ENCODE results near the gene GRID1. TPM values are rescaled to one million over a fixed set of nuclear protein-coding genes. Genes with fewer than 3 reads are reported as not detected.

GRID1 gene
- total RNA-seq, 1 experiment from 2014 or later: not detected

- H3F3A ChIP-seq (ENCODE audit: low read length, unreplicated experiment): no peaks in the 10 kb centered on the region
- ATAC-seq (no peak), DNase-seq (no peak)
- H3K27me3 ChIP-seq (ENCODE audit: low read length): no peaks in the 10 kb centered on the region
- H3K36me3 ChIP-seq (ENCODE audit: low read depth, low read length): no peaks in the 10 kb centered on the region
- POLR2A ChIA-PET (ENCODE audit: unreplicated experiment): no interaction called here
- intact Hi-C loops (cut with micrococcal nuclease): no loop called here
- no peaks in the 10 kb centered on the region for H4K20me1 ChIP-seq (ENCODE audit: low read length)
- no peaks in the 10 kb centered on the region for H3K4me1 ChIP-seq (ENCODE audit: insufficient read depth, low read length)
- no peak overlapping the region for H2AFZ ChIP-seq (ENCODE audit: low read length)
- CTCF ChIA-PET: no interaction called here
- H3K9me2 ChIP-seq (replicated peaks; ENCODE audit: low read length): no peaks in the 10 kb centered on the region
- no peak overlapping the region for H3K27ac ChIP-seq (ENCODE audit: low read length)
- no peaks in the 10 kb centered on the region for H3K9me3 ChIP-seq (ENCODE audit: low read length)
- no peaks in the 10 kb centered on the region for H3K79me2 ChIP-seq (ENCODE audit: low read length)
- TF ChIP-seq CTCF (conservative IDR thresholded peaks at IDR 0.05; ENCODE audit: low read depth, low read length): no peak
- no peak for TF ChIP-seq EZH2phosphoT487 (IDR thresholded peaks at IDR 0.05; ENCODE audit: borderline replicate concordance, low read length)
- no peak for TF ChIP-seq EZH2 (IDR thresholded peaks at IDR 0.05; ENCODE audit: low read length, unreplicated experiment)
- no peak overlapping the region for H3K9ac ChIP-seq (ENCODE audit: low read length)
- no peak overlapping the region for H3K4me2 ChIP-seq (ENCODE audit: low read length)
- BruUV-seq (replicated peaks): no TSS peak
- no peak overlapping the region for H3K4me3 ChIP-seq (ENCODE audit: low read length)
Observed at GRCh38 chr10:86247073-86247472, 119.5 kb downstream of the GRID1 start.

- POLR2A ChIA-PET (ENCODE audit: unreplicated experiment): no interaction called here
- no peak for TF ChIP-seq EZH2phosphoT487 (IDR thresholded peaks at IDR 0.05; ENCODE audit: borderline replicate concordance, low read length)
- TF ChIP-seq CTCF (conservative IDR thresholded peaks at IDR 0.05; ENCODE audit: low read depth, low read length): no peak
- no peak for TF ChIP-seq EZH2 (IDR thresholded peaks at IDR 0.05; ENCODE audit: low read length, unreplicated experiment)
- H2AFZ ChIP-seq (ENCODE audit: low read length): no peak overlapping the region
- H3K9me3 ChIP-seq (ENCODE audit: low read length): no peaks in the 10 kb centered on the region
- no peak overlapping the region for H3K4me3 ChIP-seq (ENCODE audit: low read length)
- H3K27me3 ChIP-seq (ENCODE audit: low read length): no peaks in the 10 kb centered on the region
- H3K36me3 ChIP-seq (ENCODE audit: low read depth, low read length): no peaks in the 10 kb centered on the region
- ATAC-seq (no peak), DNase-seq (no peak)
- no peaks in the 10 kb centered on the region for H3K9me2 ChIP-seq (replicated peaks; ENCODE audit: low read length)
- no peak overlapping the region for H3K27ac ChIP-seq (ENCODE audit: low read length)
- H3K79me2 ChIP-seq (ENCODE audit: low read length): no peaks in the 10 kb centered on the region
- H3F3A ChIP-seq (ENCODE audit: low read length, unreplicated experiment): no peaks in the 10 kb centered on the region
- H3K9ac ChIP-seq (ENCODE audit: low read length): no peak overlapping the region
- BruUV-seq (replicated peaks): no TSS peak
- intact Hi-C loops (cut with micrococcal nuclease): no loop called here
- H4K20me1 ChIP-seq (ENCODE audit: low read length): no peaks in the 10 kb centered on the region
- H3K4me2 ChIP-seq (ENCODE audit: low read length): no peak overlapping the region
- no peaks in the 10 kb centered on the region for H3K4me1 ChIP-seq (ENCODE audit: insufficient read depth, low read length)
- CTCF ChIA-PET: no interaction called here
Observed at GRCh38 chr10:86246279-86246940, 120.2 kb downstream of the GRID1 start.

GRCh38 chr10:86245015-86245394 is 121.6 kb downstream of the GRID1 start:
- H3K27ac ChIP-seq (ENCODE audit: low read length): no peak overlapping the region
- H3K4me2 ChIP-seq (ENCODE audit: low read length): no peak overlapping the region
- no peaks in the 10 kb centered on the region for H3K4me1 ChIP-seq (ENCODE audit: insufficient read depth, low read length)
- TF ChIP-seq CTCF (conservative IDR thresholded peaks at IDR 0.05; ENCODE audit: low read depth, low read length): no peak
- no peak for TF ChIP-seq EZH2phosphoT487 (IDR thresholded peaks at IDR 0.05; ENCODE audit: borderline replicate concordance, low read length)
- no peak for TF ChIP-seq EZH2 (IDR thresholded peaks at IDR 0.05; ENCODE audit: low read length, unreplicated experiment)
- CTCF ChIA-PET: no interaction called here
- H3K9me2 ChIP-seq (replicated peaks; ENCODE audit: low read length): no peaks in the 10 kb centered on the region
- intact Hi-C loops (cut with micrococcal nuclease): no loop called here
- H3K9me3 ChIP-seq (ENCODE audit: low read length): no peaks in the 10 kb centered on the region
- H2AFZ ChIP-seq (ENCODE audit: low read length): no peak overlapping the region
- no TSS peak for BruUV-seq (replicated peaks)
- POLR2A ChIA-PET (ENCODE audit: unreplicated experiment): no interaction called here
- ATAC-seq (no peak), DNase-seq (no peak)
- H3K9ac ChIP-seq (ENCODE audit: low read length): no peak overlapping the region
- H3K27me3 ChIP-seq (ENCODE audit: low read length): no peaks in the 10 kb centered on the region
- H3K79me2 ChIP-seq (ENCODE audit: low read length): no peaks in the 10 kb centered on the region
- H3K36me3 ChIP-seq (ENCODE audit: low read depth, low read length): no peaks in the 10 kb centered on the region
- H3F3A ChIP-seq (ENCODE audit: low read length, unreplicated experiment): no peaks in the 10 kb centered on the region
- H3K4me3 ChIP-seq (ENCODE audit: low read length): no peak overlapping the region
- H4K20me1 ChIP-seq (ENCODE audit: low read length): no peaks in the 10 kb centered on the region

Data from PC-3 (cell line).